Lower lobe of right lung (tissue), 2 donors: ENCODE measurements around the gene SCN4B. TPM values are rescaled to one million over a fixed set of nuclear protein-coding genes. Genes with fewer than 3 reads are reported as not detected.

Experiments used
- ATAC-seq, 2 donors: fragments of 200-7000 bp; cut with Tn5 transposase; one replicate each; pipeline ENCODE4 v1.9.1; 2020 to 2022; ENCODE audit warnings: mild to moderate bottlenecking in 2 of 2, moderate library complexity in 2 of 2
- DNase-seq: peaks from one replicate; pipeline ENCODE4 v3.0.0-alpha.2; 2020
- H3K27ac ChIP-seq: fragments of 200-600 bp; one replicate; pipeline ENCODE4 v1.8.0; 2022
- H3K27me3 ChIP-seq: fragments of 200-600 bp; one replicate; pipeline ENCODE4 v1.8.0; 2022; ENCODE audit warnings: low read depth
- H3K36me3 ChIP-seq: fragments of 200-600 bp; one replicate; pipeline ENCODE4 v1.8.0; 2022; ENCODE audit warnings: mild to moderate bottlenecking
- H3K4me1 ChIP-seq: fragments of 200-600 bp; one replicate; pipeline ENCODE4 v1.8.0; 2022
- H3K4me3 ChIP-seq: fragments of 200-600 bp; one replicate; pipeline ENCODE4 v1.8.0; 2022; ENCODE audit warnings: mild to moderate bottlenecking
- H3K9me3 ChIP-seq: fragments of 200-600 bp; one replicate; pipeline ENCODE4 v1.8.0; 2022
- CTCF ChIP-seq: fragments of 200-600 bp; IDR thresholded peaks from one replicate; pipeline ENCODE4 v1.8.0; 2022; ENCODE audit warnings: antibody characterized with exemption, mild to moderate bottlenecking
- intact Hi-C: fragments of 100-400 bp; cut with DNase I; formaldehyde crosslinking; loops from one replicate; pipeline ENCODE4 v1.11.0; 2022
- total RNA-seq: library from RNA; stranded (reverse); fragmentation: NEBNext Ultra II Directional; extraction: Animal tissue kit (Norgen Biotek cat#: 25700); gene quantifications from one replicate; pipeline ENCODE4 v1.2.1, GENCODE V29; 2021
- donor health status: DM: no; HTN: yes; CAD: no; lungs with severe emphysema.

The SCN4B gene
- total RNA-seq, 1 donor from 2014 or later = 6.0 TPM

- H3K27ac ChIP-seq = no peak overlapping the region
- peaks cover under 1% of the 10 kb centered on the region for H3K27me3 ChIP-seq
- DNase-seq (no peak), ATAC-seq (peak; percentile 50 to 69)
- H3K36me3 ChIP-seq = no peaks in the 10 kb centered on the region
- H3K4me1 ChIP-seq = peaks cover 23% of the 10 kb centered on the region
- peak overlapping the region; percentile 43 for H3K4me3 ChIP-seq
- no peaks in the 10 kb centered on the region for H3K9me3 ChIP-seq
- intact Hi-C loops = no loop called here
- TF ChIP-seq CTCF = no peak
Observed at GRCh38 chr11:118175031-118175992, 22.7 kb upstream of the SCN4B start.

GRCh38 chr11:118174006-118174567 lies 21.5 kb upstream of the SCN4B start:
- Histone ChIP-seq H3K4me3 (no peak overlapping the region), H3K4me1 (peaks cover 23% of the 10 kb centered on the region), H3K27me3 (no peaks in the 10 kb centered on the region), H3K36me3 (no peaks in the 10 kb centered on the region), H3K27ac (no peak overlapping the region), H3K9me3 (no peaks in the 10 kb centered on the region)
- TF ChIP-seq CTCF = no peak
- no peak for DNase-seq
- no peak for ATAC-seq
- intact Hi-C loops = no loop called here

- Histone ChIP-seq H3K4me3 (no peak overlapping the region), H3K27me3 (no peaks in the 10 kb centered on the region), H3K9me3 (no peaks in the 10 kb centered on the region), H3K4me1 (peaks cover 23% of the 10 kb centered on the region), H3K36me3 (no peaks in the 10 kb centered on the region), H3K27ac (no peak overlapping the region)
- DNase-seq (no peak), ATAC-seq (no peak)
- intact Hi-C loops = no loop called here
- no peak for TF ChIP-seq CTCF
Observed at GRCh38 chr11:118172356-118172755, 19.7 kb upstream of the SCN4B start.

- H3K4me3 ChIP-seq = no peak overlapping the region
Observed at GRCh38 chr11:118171269-118172062, 18.8 kb upstream of the SCN4B start.

More at GRCh38 chr11:118171269-118172062, 18.8 kb upstream of the SCN4B start:
- Histone ChIP-seq H3K27ac (no peak overlapping the region), H3K9me3 (no peaks in the 10 kb centered on the region), H3K27me3 (no peaks in the 10 kb centered on the region), H3K4me1 (peaks cover 23% of the 10 kb centered on the region), H3K36me3 (no peaks in the 10 kb centered on the region)
- TF ChIP-seq CTCF = peak; percentile 92
- intact Hi-C loops = no loop called here
- DNase-seq (peak; percentile 82), ATAC-seq (peak; percentile 82 to 86)
